Thymus (tissue), 11 donors: ENCODE measurements around the gene C15orf39. TPM values are rescaled to one million over a fixed set of nuclear protein-coding genes. Genes with fewer than 3 reads are reported as not detected.

ENCODE experiments used
- DNase-seq, 9 donors: peaks; one replicate each; pipeline ENCODE4 v3.0.0-alpha.2; 2013; ENCODE audit warnings: low spot score in 9 of 9, low read depth in 6 of 9, missing footprints in 1 of 9
- H3K27ac ChIP-seq, 2 donors: one replicate each; pipeline ENCODE4 v1.5.1; 2013; ENCODE audit warnings: control low read depth in 1 of 2, low read depth in 1 of 2, low read length in 1 of 2, mild to moderate bottlenecking in 1 of 2, moderate library complexity in 1 of 2
- H3K27me3 ChIP-seq, 2 donors: one replicate each; pipeline ENCODE4 v1.5.1; 2013; ENCODE audit warnings: low read length in 1 of 2; ENCODE audit not compliant: control insufficient read depth in 2 of 2, insufficient read depth in 1 of 2
- H3K36me3 ChIP-seq, 2 donors: one replicate each; pipeline ENCODE4 v1.5.1; 2013; ENCODE audit warnings: low read length in 1 of 2, mild to moderate bottlenecking in 1 of 2, moderate library complexity in 1 of 2; ENCODE audit not compliant: control insufficient read depth in 2 of 2, insufficient read depth in 2 of 2
- H3K4me1 ChIP-seq, 2 donors: one replicate each; pipeline ENCODE4 v1.5.1; 2013; ENCODE audit warnings: low read length in 2 of 2; ENCODE audit not compliant: control insufficient read depth in 2 of 2, insufficient read depth in 2 of 2
- H3K4me3 ChIP-seq, 2 donors: one replicate each; pipeline ENCODE4 v1.5.1; 2013; ENCODE audit warnings: low read length in 2 of 2, control low read depth in 1 of 2, mild to moderate bottlenecking in 1 of 2
- H3K9me3 ChIP-seq, 2 donors: one replicate each; pipeline ENCODE4 v1.5.1; 2013; ENCODE audit warnings: low read length in 1 of 2, mild to moderate bottlenecking in 1 of 2; ENCODE audit not compliant: control insufficient read depth in 2 of 2, insufficient read depth in 1 of 2
- WGBS: extraction: QIAGEN DNeasy Blood & Tissue Kit; methylation state at CpG from one replicate; pipeline ENCODE4 v1.1.7; 2013; 5-methylcytosine and 5-hydroxymethylcytosine counted together
- polyA plus RNA-seq: library from polyadenylated mRNA; stranded (reverse); fragments of 200-250 nt; gene quantifications from one replicate; pipeline ENCODE4 v1.2.3, GENCODE V29; 2013
- total RNA-seq: library from RNA; stranded (reverse); fragments of 120-200 nt; gene quantifications from one replicate; pipeline ENCODE4 v1.2.4, GENCODE V29; 2013
- donor health status: healthy.

Gene C15orf39
- total and polyA plus RNA-seq, 2 donors, result 6.1 to 7.0 TPM

DNA sequence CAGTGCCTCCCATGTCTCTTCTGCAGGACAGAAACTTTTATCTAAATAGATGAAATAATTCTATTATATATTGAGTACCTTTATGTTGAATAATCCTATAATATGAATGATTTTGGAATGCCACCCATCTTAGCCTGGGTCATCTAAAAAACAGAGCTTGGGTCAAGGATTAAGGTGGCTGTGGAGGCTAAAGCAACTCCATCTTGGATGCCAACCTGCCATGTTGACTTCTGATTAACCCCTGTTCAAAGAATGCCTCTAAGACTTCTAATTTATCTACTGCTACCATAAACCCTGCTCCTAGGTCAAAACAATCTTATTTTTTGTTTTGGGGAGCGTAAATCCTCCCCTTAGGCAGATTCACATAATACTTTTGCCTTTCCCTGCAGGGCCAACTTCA, 31.5 kb upstream of the C15orf39 start:
- peaks cover 0 to 5% of the 10 kb centered on the region in 2 donors for H3K9me3 ChIP-seq
- DNase-seq, result no peak
- no peak overlapping the region for H3K27ac ChIP-seq
- H3K4me1 ChIP-seq, result peaks cover 0 to 13% of the 10 kb centered on the region in 2 donors
- H3K36me3 ChIP-seq, result no peaks in the 10 kb centered on the region
- WGBS, result 100% methylated on average over 1 of the region's 1 CpG
- no peak overlapping the region for H3K4me3 ChIP-seq
- no peaks in the 10 kb centered on the region for H3K27me3 ChIP-seq

DNA sequence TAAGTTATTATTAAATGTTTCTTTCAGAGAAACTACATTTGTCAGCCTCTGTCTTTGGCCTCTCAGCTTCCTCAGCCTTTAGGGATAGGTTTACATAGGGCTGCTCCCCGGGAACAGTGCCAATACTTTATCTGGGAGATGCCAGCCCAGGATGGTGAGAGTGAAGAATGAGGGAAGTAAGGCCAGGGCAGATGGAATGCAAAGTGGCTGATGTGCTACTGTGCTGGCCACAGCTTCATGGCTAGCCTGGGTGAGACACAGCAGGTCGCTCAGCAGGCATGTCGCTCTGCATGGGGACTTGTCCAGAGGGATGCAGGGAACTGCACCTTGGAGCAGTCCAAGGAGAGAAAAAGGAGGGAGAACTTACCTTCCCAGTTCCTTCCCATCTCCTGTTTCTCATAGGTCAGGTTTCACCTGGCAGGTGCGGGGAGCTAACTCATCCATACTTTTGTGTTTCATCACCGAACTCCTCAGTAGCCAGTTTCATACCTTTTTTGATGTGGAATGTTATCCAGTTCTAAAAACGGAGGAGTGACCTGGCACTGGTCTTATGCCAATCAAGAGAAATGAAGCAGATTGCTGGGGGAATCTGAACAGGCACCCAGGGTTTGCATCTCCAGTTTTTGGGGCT, 30.9 kb upstream of the C15orf39 start:
- H3K27ac ChIP-seq, result no peak overlapping the region
- H3K36me3 ChIP-seq, result no peaks in the 10 kb centered on the region
- 93% methylated on average over 6 of the region's 6 CpGs for WGBS
- H3K4me1 ChIP-seq, result peaks cover 0 to 13% of the 10 kb centered on the region in 2 donors
- no peaks in the 10 kb centered on the region for H3K27me3 ChIP-seq
- H3K4me3 ChIP-seq, result no peak overlapping the region
- DNase-seq, result no peak
- peaks cover 0 to 5% of the 10 kb centered on the region in 2 donors for H3K9me3 ChIP-seq

DNA sequence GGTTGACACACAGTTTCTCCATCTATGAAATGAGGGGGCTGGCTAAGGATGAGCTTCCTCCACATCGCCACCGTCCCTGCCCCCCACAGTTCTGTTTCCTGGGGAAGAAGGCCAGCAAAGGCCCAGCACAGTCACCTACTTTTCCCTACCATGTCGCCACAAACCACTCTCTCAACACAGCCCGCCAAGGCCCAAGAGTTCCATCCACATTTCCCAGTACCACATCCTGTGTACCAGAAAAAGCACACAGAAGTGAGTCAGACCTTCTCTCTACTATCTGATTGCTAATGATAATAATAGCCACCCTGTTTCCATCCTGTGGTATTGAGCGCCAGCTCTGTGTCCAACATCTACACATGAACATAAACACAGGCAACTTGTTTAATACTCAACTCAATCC, 30.3 kb upstream of the C15orf39 start:
- WGBS, result 43% methylated on average over 5 of the region's 5 CpGs
- DNase-seq, result no peak

DNA sequence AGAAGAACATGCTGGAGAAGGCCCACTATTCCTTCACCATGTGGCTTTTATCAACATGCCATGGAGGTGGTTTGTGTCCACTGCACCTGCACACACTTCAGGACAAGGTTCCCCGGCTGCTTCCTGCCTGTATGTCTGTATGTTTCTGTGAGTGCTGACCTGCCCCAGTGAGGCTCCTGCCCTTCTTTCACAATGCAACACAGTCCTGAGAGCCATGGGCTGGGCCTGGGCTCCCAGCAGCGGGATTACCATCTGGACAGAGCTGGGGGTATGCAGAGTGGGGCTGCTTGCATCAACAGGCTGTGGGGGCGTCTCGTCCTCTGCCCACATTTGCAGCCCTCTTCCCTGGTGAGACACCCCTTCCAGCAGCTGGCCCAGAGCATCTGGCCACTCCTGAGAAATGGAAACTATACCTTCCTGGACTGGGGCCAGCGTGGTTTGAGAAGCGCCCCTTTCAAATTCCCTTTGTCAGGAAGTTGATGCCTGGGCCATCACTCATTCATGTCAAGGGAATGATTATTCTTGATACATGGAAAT, 29.3 kb upstream of the C15orf39 start:
- Histone ChIP-seq H3K4me3 (no peak overlapping the region), H3K9me3 (peaks cover 0 to 5% of the 10 kb centered on the region in 2 donors), H3K27me3 (no peaks in the 10 kb centered on the region), H3K36me3 (no peaks in the 10 kb centered on the region), H3K27ac (no peak overlapping the region), H3K4me1 (peaks cover 0 to 16% of the 10 kb centered on the region in 2 donors)
- 81% methylated on average over 6 of the region's 6 CpGs for WGBS
- no peak for DNase-seq

More for the DNA sequence above, 30.3 kb upstream of the C15orf39 start:
- H3K27ac ChIP-seq, result no peak overlapping the region
- no peaks in the 10 kb centered on the region for H3K27me3 ChIP-seq
- H3K9me3 ChIP-seq, result peaks cover 0 to 5% of the 10 kb centered on the region in 2 donors
- no peak overlapping the region for H3K4me3 ChIP-seq
- peaks cover 0 to 13% of the 10 kb centered on the region in 2 donors for H3K4me1 ChIP-seq
- H3K36me3 ChIP-seq, result no peaks in the 10 kb centered on the region

DNA sequence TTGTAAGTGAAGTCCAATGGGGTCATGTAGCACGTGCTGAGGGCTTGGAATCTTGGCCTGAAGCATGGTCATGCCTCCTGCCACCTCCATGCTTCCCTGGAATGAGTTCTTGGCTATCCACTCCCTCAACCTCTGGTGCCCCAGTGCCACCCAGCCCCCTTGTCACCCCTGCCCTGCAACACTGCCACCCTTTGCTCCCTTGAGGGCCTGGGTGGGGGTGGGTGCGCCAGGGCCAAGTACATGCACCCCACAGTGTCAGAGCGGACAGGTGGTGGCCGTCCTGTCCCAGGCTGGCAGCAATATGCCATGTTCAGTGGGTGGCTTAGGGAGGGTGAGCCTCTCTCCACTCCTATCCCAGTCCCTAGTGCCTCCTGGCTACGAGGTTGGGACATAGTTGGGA, 27.6 kb upstream of the C15orf39 start:
- Histone ChIP-seq H3K4me1 (peaks cover 11 to 32% of the 10 kb centered on the region in 2 donors), H3K36me3 (no peaks in the 10 kb centered on the region), H3K27me3 (peaks cover 0 to 12% of the 10 kb centered on the region in 2 donors), H3K4me3 (no peak overlapping the region), H3K27ac (no peak overlapping the region), H3K9me3 (peaks cover 0 to 4% of the 10 kb centered on the region in 2 donors)
- DNase-seq, result no peak
- 98% methylated on average over 5 of the region's 5 CpGs for WGBS

DNA sequence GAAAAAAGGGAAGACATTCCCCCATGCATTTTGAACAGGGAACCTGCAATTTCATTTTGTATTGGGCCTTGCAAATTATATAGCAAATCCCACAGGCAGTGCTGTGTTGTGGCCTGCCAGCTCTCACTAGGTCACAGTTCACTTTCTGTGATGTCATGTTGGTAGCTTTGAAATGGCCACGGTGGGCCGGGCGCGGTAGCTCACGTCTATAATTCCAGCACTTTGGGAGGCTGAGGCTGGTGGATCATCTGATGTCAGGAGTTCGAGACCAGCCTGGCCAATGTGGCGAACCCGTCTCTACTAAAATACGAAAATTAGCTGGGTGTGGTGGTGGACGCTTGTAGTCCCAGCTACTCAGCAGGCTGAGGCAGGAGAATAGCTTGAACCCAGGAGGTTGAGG, 27.0 kb upstream of the C15orf39 start:
- H3K4me1 ChIP-seq, result peaks cover 17 to 38% of the 10 kb centered on the region in 2 donors
- peaks cover 0 to 14% of the 10 kb centered on the region in 2 donors for H3K27me3 ChIP-seq
- DNase-seq, result no peak
- 98% methylated on average over 10 of the region's 10 CpGs for WGBS
- H3K27ac ChIP-seq, result no peak overlapping the region
- H3K36me3 ChIP-seq, result no peaks in the 10 kb centered on the region
- no peak overlapping the region for H3K4me3 ChIP-seq
- no peaks in the 10 kb centered on the region for H3K9me3 ChIP-seq

DNA sequence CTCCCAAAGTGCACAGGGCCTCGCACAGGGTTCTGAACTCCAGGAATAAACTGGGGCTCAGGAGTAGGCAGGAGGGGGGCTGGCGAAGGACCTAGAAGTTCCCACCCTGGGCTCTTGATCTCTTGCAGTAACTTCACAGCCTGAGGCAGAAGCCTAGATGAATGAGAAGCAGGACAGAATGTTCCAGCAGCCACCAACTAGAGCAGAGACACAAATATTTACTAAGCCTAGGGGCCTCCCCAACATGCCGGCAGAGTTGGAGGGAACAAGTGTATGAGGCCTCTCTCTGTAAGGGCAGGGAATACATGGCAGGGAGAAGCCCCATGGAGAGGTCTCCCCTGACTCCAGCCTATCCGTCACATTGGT, 25.3 kb upstream of the C15orf39 start:
- Histone ChIP-seq H3K9me3 (no peaks in the 10 kb centered on the region), H3K27ac (no peak overlapping the region), H3K36me3 (no peaks in the 10 kb centered on the region), H3K27me3 (peaks cover 0 to 18% of the 10 kb centered on the region in 2 donors), H3K4me3 (no peak overlapping the region), H3K4me1 (peaks cover 17 to 42% of the 10 kb centered on the region in 2 donors)
- DNase-seq, result no peak
- 95% methylated on average over 4 of the region's 4 CpGs for WGBS

DNA sequence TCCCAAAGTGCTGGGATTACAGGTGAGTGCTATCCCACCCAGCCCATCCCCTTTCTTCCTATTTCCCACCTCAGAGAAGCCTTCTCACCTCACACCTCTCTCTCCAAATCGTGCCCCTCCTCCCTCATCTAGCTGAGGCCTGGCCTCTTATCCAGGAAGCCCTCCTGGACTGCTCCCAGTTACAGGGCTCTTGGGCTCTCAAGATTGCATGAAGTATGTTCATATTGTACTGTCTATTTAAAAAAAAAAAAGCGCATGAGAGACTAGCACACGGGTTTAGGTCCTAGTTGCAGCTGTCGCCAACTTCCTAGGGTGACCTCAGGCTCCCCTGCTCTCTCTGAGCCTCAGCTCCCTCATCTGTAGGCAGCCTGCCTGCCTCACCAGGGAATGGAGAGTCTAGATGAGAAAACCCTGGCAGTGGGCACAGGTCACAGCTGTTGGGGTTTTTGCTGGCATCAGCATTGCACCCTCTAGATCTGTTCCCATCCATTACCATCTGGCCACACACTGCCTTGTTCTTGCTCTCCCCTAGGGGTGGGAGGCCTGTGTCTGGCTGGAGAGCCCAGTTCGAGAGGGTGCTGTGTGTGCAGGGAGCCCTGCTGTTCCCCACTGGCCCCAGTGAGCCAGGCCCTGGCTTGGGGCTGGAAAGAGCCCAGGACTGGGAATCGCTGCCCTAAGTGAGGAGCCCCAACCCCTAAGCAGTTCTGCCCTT, 24.2 kb upstream of the C15orf39 start:
- peaks cover 17 to 43% of the 10 kb centered on the region in 2 donors for H3K4me1 ChIP-seq
- H3K27ac ChIP-seq, result peak overlapping the region; percentile 48 to 72
- peak in 1 of 9 donors; percentile 59 for DNase-seq
- 42% methylated on average over 6 of the region's 6 CpGs for WGBS
- no peaks in the 10 kb centered on the region for H3K9me3 ChIP-seq
- no peak overlapping the region for H3K4me3 ChIP-seq
- no peaks in the 10 kb centered on the region for H3K36me3 ChIP-seq
- peaks cover 0 to 18% of the 10 kb centered on the region in 2 donors for H3K27me3 ChIP-seq
